OCI-LY3 (cell line): ENCODE results near the gene FBLIM1.

ENCODE experiments used
- CTCF ChIP-seq: fragments of 200-600, 300-600 bp; sonication (generic); IDR thresholded peaks from 2 replicates; pipeline ENCODE4 v1.5.1; 2014; ENCODE audit warnings: antibody characterized with exemption, low read length, low read depth
- EZH2phosphoT487 ChIP-seq: fragments of 200-600 bp; shearing (Covaris generic); IDR thresholded peaks from 2 replicates; pipeline ENCODE4 v1.6.1; 2018; ENCODE audit warnings: antibody characterized with exemption, mixed run types, low read depth

- no peak for TF ChIP-seq CTCF
- TF ChIP-seq EZH2phosphoT487, result no peak
Observed at GRCh38 chr1:15758953-15759661, 512 bp downstream of the FBLIM1 start.
